ENCODE results near the gene NRCAM. TPM values are rescaled to one million over a fixed set of nuclear protein-coding genes. Genes with fewer than 3 reads are reported as not detected.

The NRCAM gene
- polyA plus RNA-seq, 1 donor (not counting 4 experiments of a cell fraction or from before 2014, with no cell fraction given) = 4.0 TPM

DNA sequence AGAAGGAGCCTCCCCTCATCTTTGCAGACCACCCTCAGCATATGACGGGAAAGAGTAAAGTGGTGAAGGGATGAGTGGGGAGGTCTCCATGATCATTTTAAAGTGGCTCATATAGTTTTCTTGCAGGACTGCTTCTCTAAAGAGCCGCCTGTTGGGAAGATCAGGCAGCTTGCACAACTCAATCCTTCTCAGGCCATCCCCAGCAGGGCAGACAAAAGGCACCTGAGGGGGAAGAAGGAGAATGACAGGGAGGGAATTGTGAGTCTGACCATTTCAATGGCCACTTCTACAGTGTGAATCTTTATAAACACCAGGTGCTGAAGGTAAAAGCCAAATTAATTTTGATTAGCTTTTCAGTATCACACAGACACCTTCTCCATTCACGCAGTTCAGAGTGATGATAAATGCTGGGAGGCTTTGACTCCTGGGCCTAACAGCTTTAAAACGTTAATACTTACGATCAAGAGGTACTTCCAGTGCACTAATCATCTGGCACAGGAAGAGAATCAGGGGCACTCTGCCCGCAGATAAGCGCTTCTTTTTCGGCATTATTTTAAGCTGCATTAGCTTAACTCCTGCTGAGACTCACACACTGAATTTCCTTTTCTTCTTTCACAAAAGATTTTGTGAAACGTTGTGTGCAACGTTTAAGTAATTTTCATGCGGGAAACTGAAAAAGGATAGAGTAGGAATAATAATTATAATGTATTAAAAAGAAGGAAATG is 216.6 kb downstream of the NRCAM start:
- Histone ChIP-seq H3K9ac (ENCODE audit: control insufficient read depth, extremely low read depth, insufficient read depth, low read length) (no peak overlapping the region), H3K27me3 (ENCODE audit: control insufficient read depth, extremely low read depth, insufficient read depth, low read length) (no peaks in the 10 kb centered on the region), H3K4me2 (ENCODE audit: control insufficient read depth, extremely low read depth, insufficient read depth, low read depth, low read length) (no peak overlapping the region), H3K4me1 (ENCODE audit: control insufficient read depth, extremely low read depth, insufficient read depth, low read length) (peaks cover 11% of the 10 kb centered on the region), H3K27ac (ENCODE audit: control insufficient read depth, insufficient read depth, low read length) (no peak overlapping the region), H4K20me1 (ENCODE audit: control insufficient read depth, extremely low read depth, insufficient read depth, low read length) (no peaks in the 10 kb centered on the region), H3K36me3 (ENCODE audit: control insufficient read depth in 2 of 2, extremely low read depth in 1 of 2, insufficient read depth in 2 of 2, low read length in 2 of 2) (no peaks in the 10 kb centered on the region), H3K9me3 (ENCODE audit: control insufficient read depth, low read depth, low read length) (no peaks in the 10 kb centered on the region), H2AFZ (ENCODE audit: control insufficient read depth, low read length) (no peak overlapping the region), H3K79me2 (ENCODE audit: control insufficient read depth, insufficient read depth, low read length) (no peaks in the 10 kb centered on the region), H3K4me3 (ENCODE audit: control insufficient read depth in 2 of 3, extremely low read depth in 1 of 3, insufficient read depth in 2 of 3, low read depth in 1 of 3, low read length in 3 of 3) (no peak overlapping the region), H3K9me1 (ENCODE audit: control insufficient read depth, extremely low read depth, insufficient read depth, low read length) (no peaks in the 10 kb centered on the region)
- DNase-seq (ENCODE audit: low read depth, low spot score) = no peak
- dilution Hi-C loops (cut with MboI; ENCODE audit: extremely low pct_ligation_motif_present, low sequenced_read_pairs) = no loop called here
- no peak for FAIRE-seq
- TF ChIP-seq, protein P1, sequence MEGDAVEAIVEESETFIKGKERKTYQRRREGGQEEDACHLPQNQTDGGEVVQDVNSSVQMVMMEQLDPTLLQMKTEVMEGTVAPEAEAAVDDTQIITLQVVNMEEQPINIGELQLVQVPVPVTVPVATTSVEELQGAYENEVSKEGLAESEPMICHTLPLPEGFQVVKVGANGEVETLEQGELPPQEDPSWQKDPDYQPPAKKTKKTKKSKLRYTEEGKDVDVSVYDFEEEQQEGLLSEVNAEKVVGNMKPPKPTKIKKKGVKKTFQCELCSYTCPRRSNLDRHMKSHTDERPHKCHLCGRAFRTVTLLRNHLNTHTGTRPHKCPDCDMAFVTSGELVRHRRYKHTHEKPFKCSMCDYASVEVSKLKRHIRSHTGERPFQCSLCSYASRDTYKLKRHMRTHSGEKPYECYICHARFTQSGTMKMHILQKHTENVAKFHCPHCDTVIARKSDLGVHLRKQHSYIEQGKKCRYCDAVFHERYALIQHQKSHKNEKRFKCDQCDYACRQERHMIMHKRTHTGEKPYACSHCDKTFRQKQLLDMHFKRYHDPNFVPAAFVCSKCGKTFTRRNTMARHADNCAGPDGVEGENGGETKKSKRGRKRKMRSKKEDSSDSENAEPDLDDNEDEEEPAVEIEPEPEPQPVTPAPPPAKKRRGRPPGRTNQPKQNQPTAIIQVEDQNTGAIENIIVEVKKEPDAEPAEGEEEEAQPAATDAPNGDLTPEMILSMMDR (optimal IDR thresholded peaks at IDR 0.05 in 1 of 3, IDR thresholded peaks at IDR 0.05 in 1 of 3, conservative IDR thresholded peaks at IDR 0.05 in 1 of 3; ENCODE audit: extremely low read depth in 1 of 3, insufficient read depth in 2 of 3, low read length in 3 of 3) = no peak
- no peak for TF ChIP-seq EZH2 (IDR thresholded peaks at IDR 0.05; ENCODE audit: low read length)

DNA sequence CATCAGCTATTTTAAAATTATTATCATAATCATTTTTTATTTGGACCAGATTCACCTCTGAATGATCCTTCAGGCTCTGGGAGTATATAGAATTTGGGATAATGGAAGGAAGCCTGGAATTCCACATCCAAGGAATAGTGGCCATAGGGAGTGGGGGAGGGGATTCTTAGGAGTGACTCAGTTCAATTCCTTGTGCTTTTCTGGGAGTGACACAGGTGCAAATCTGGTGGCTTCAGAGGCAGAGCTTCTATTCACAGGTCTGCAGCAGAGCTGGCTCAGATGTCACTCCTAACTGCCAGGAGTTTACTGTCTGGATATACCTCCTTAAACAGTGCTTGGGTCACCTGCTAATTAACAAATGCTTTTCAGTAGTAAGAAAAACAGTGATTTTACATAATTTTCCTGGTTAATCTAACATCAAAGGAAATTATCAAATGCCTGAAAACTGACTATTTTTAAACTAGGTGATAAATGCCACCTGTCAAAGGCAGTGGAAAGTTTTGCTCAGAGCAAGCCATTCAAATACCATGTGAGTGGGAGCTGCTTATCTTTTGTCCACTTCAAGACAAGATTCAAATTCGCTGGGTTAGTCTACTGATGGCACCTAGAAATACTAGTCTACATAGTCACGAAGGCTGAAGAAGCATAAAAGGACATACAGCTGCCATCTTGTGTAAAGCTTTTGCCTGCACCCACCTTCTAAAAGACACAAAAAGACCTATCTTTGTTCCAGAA is 219.4 kb downstream of the NRCAM start:
- peak; percentile 17 for FAIRE-seq
- no peak overlapping the region for H3K4me3 ChIP-seq (ENCODE audit: control insufficient read depth in 2 of 3, extremely low read depth in 1 of 3, insufficient read depth in 2 of 3, low read depth in 1 of 3, low read length in 3 of 3)
- DNase-seq (ENCODE audit: low read depth, low spot score) = no peak

More for the DNA sequence above, 219.4 kb downstream of the NRCAM start:
- Histone ChIP-seq H3K27me3 (ENCODE audit: control insufficient read depth, extremely low read depth, insufficient read depth, low read length) (no peaks in the 10 kb centered on the region), H3K79me2 (ENCODE audit: control insufficient read depth, insufficient read depth, low read length) (no peaks in the 10 kb centered on the region), H3K4me2 (ENCODE audit: control insufficient read depth, extremely low read depth, insufficient read depth, low read depth, low read length) (no peak overlapping the region), H3K36me3 (ENCODE audit: control insufficient read depth in 2 of 2, extremely low read depth in 1 of 2, insufficient read depth in 2 of 2, low read length in 2 of 2) (no peaks in the 10 kb centered on the region), H2AFZ (ENCODE audit: control insufficient read depth, low read length) (no peak overlapping the region), H3K9me1 (ENCODE audit: control insufficient read depth, extremely low read depth, insufficient read depth, low read length) (no peaks in the 10 kb centered on the region), H4K20me1 (ENCODE audit: control insufficient read depth, extremely low read depth, insufficient read depth, low read length) (no peaks in the 10 kb centered on the region), H3K27ac (ENCODE audit: control insufficient read depth, insufficient read depth, low read length) (no peak overlapping the region), H3K9me3 (ENCODE audit: control insufficient read depth, low read depth, low read length) (no peaks in the 10 kb centered on the region), H3K4me1 (ENCODE audit: control insufficient read depth, extremely low read depth, insufficient read depth, low read length) (peaks cover 17% of the 10 kb centered on the region), H3K9ac (ENCODE audit: control insufficient read depth, extremely low read depth, insufficient read depth, low read length) (no peak overlapping the region)
- dilution Hi-C loops (cut with MboI; ENCODE audit: extremely low pct_ligation_motif_present, low sequenced_read_pairs) = no loop called here
- TF ChIP-seq EZH2 (IDR thresholded peaks at IDR 0.05; ENCODE audit: low read length) = no peak
- TF ChIP-seq, protein P1 (optimal IDR thresholded peaks at IDR 0.05 in 1 of 3, IDR thresholded peaks at IDR 0.05 in 1 of 3, conservative IDR thresholded peaks at IDR 0.05 in 1 of 3; ENCODE audit: extremely low read depth in 1 of 3, insufficient read depth in 2 of 3, low read length in 3 of 3) = no peak

Data from keratinocyte (primary cell).